Esophagus (tissue), 2 donors: ENCODE results near the gene TSPAN18. TPM values are rescaled to one million over a fixed set of nuclear protein-coding genes. Genes with fewer than 3 reads are reported as not detected.
A peak's percentile ranks its signal among the peaks of the same experiment; 100 is the strongest.

ENCODE experiments used
- H3K27ac ChIP-seq, 2 donors: one replicate each; pipeline ENCODE4 v1.5.1; 2013; ENCODE audit warnings: low read depth in 2 of 2, mild to moderate bottlenecking in 2 of 2, inconsistent platforms in 1 of 2, low read length in 1 of 2, moderate library complexity in 1 of 2
- H3K27me3 ChIP-seq, 2 donors: one replicate each; pipeline ENCODE4 v1.6.1; 2013; ENCODE audit warnings: low read length in 2 of 2, control low read depth in 1 of 2, mild to moderate bottlenecking in 1 of 2; ENCODE audit not compliant: insufficient read depth in 2 of 2, control insufficient read depth in 1 of 2
- H3K36me3 ChIP-seq, 2 donors: one replicate each; pipeline ENCODE4 v1.6.1; 2013; ENCODE audit warnings: low read length in 1 of 2; ENCODE audit not compliant: control insufficient read depth in 2 of 2, insufficient read depth in 2 of 2
- H3K4me1 ChIP-seq, 2 donors: one replicate each; pipeline ENCODE4 v1.6.1; 2013; ENCODE audit warnings: low read length in 1 of 2; ENCODE audit not compliant: control insufficient read depth in 2 of 2, insufficient read depth in 2 of 2
- H3K4me3 ChIP-seq, 2 donors: one replicate each; pipeline ENCODE4 v1.5.1; 2013; ENCODE audit warnings: low read length in 2 of 2, mild to moderate bottlenecking in 2 of 2, low read depth in 1 of 2, moderate library complexity in 1 of 2
- H3K9me3 ChIP-seq, 2 donors: one replicate each; pipeline ENCODE4 v1.6.1; 2013; ENCODE audit warnings: mild to moderate bottlenecking in 2 of 2, low read depth in 1 of 2, low read length in 1 of 2, moderate library complexity in 1 of 2; ENCODE audit not compliant: control insufficient read depth in 2 of 2, insufficient read depth in 1 of 2
- WGBS, 2 donors: extraction: QIAGEN DNeasy Blood & Tissue Kit; methylation state at CpG; one replicate each; pipeline ENCODE4 v1.1.7; 2013; 5-methylcytosine and 5-hydroxymethylcytosine counted together
- polyA plus RNA-seq, 2 donors: library from polyadenylated mRNA; stranded (reverse); fragments of 200-250 nt; gene quantifications; one replicate each; pipeline ENCODE4 v1.2.3, GENCODE V29; 2013
- donor health status: healthy with polysubstance abuse.
- donor health status: Bipolar disorder and iron deficiency.

TSPAN18 gene
- polyA plus RNA-seq, 2 donors, result 2.2 to 3.1 TPM

GRCh38 chr11:44832452-44832851 is 105.7 kb downstream of the TSPAN18 start:
- H3K27me3 ChIP-seq, result no peaks in the 10 kb centered on the region
- no peak overlapping the region for H3K4me3 ChIP-seq
- H3K9me3 ChIP-seq, result no peaks in the 10 kb centered on the region
- 79 to 81% methylated on average over 10 of the region's 10 CpGs for WGBS, 2 donors
- H3K4me1 ChIP-seq, result no peaks in the 10 kb centered on the region
- H3K36me3 ChIP-seq, result no peaks in the 10 kb centered on the region
- H3K27ac ChIP-seq, result no peak overlapping the region

GRCh38 chr11:44833221-44833876 is 106.6 kb downstream of the TSPAN18 start:
- H3K36me3 ChIP-seq, result no peaks in the 10 kb centered on the region
- H3K4me3 ChIP-seq, result no peak overlapping the region
- H3K9me3 ChIP-seq, result no peaks in the 10 kb centered on the region
- 65 to 67% methylated on average over 6 of the region's 6 CpGs for WGBS, 2 donors
- H3K27ac ChIP-seq, result peak overlapping the region in 1 of 2 donors; percentile 18
- no peaks in the 10 kb centered on the region for H3K27me3 ChIP-seq
- H3K4me1 ChIP-seq, result no peaks in the 10 kb centered on the region

- H3K27ac ChIP-seq, result peak overlapping the region; percentile 18 to 67
- H3K4me3 ChIP-seq, result no peak overlapping the region
- 28 to 33% methylated on average over 8 of the region's 8 CpGs for WGBS, 2 donors
- H3K27me3 ChIP-seq, result no peaks in the 10 kb centered on the region
- no peaks in the 10 kb centered on the region for H3K4me1 ChIP-seq
- H3K9me3 ChIP-seq, result no peaks in the 10 kb centered on the region
- H3K36me3 ChIP-seq, result no peaks in the 10 kb centered on the region
Observed at GRCh38 chr11:44833877-44834452, 107.2 kb downstream of the TSPAN18 start.

- H3K4me3 ChIP-seq, result no peak overlapping the region
- H3K9me3 ChIP-seq, result no peaks in the 10 kb centered on the region
- peak overlapping the region; percentile 43 to 71 for H3K27ac ChIP-seq
- no peaks in the 10 kb centered on the region for H3K4me1 ChIP-seq
- 54 to 64% methylated on average over 6 of the region's 6 CpGs for WGBS, 2 donors
- H3K36me3 ChIP-seq, result no peaks in the 10 kb centered on the region
- no peaks in the 10 kb centered on the region for H3K27me3 ChIP-seq
Observed at GRCh38 chr11:44834846-44835245, 108.1 kb downstream of the TSPAN18 start.

GRCh38 chr11:44835296-44835695 is 108.5 kb downstream of the TSPAN18 start:
- Histone ChIP-seq H3K36me3 (no peaks in the 10 kb centered on the region), H3K4me3 (no peak overlapping the region), H3K4me1 (no peaks in the 10 kb centered on the region), H3K9me3 (no peaks in the 10 kb centered on the region), H3K27ac (peak overlapping the region; percentile 43 to 71), H3K27me3 (no peaks in the 10 kb centered on the region)
- 57 to 81% methylated on average over 4 of the region's 4 CpGs for WGBS, 2 donors

GRCh38 chr11:44835938-44836337 is 109.2 kb downstream of the TSPAN18 start:
- peaks cover 0 to 1% of the 10 kb centered on the region in 2 donors for H3K4me1 ChIP-seq
- no peaks in the 10 kb centered on the region for H3K27me3 ChIP-seq
- no peak overlapping the region for H3K27ac ChIP-seq
- WGBS, 2 donors, result 69 to 76% methylated on average over 4 of the region's 4 CpGs
- H3K36me3 ChIP-seq, result no peaks in the 10 kb centered on the region
- H3K9me3 ChIP-seq, result no peaks in the 10 kb centered on the region
- no peak overlapping the region for H3K4me3 ChIP-seq

GRCh38 chr11:44837661-44838060 is 110.9 kb downstream of the TSPAN18 start:
- WGBS, 2 donors, result 76 to 77% methylated on average over 1 of the region's 1 CpG
- Histone ChIP-seq H3K36me3 (no peaks in the 10 kb centered on the region), H3K27me3 (no peaks in the 10 kb centered on the region), H3K4me3 (no peak overlapping the region), H3K9me3 (no peaks in the 10 kb centered on the region), H3K4me1 (peaks cover 0 to 2% of the 10 kb centered on the region in 2 donors), H3K27ac (no peak overlapping the region)

- Histone ChIP-seq H3K9me3 (no peaks in the 10 kb centered on the region), H3K4me3 (no peak overlapping the region), H3K27me3 (no peaks in the 10 kb centered on the region), H3K4me1 (peaks cover 0 to 2% of the 10 kb centered on the region in 2 donors), H3K36me3 (no peaks in the 10 kb centered on the region), H3K27ac (no peak overlapping the region)
- 72 to 73% methylated on average over 6 of the region's 6 CpGs for WGBS, 2 donors
Observed at GRCh38 chr11:44839458-44840084, 112.8 kb downstream of the TSPAN18 start.

GRCh38 chr11:44840085-44840478 is 113.3 kb downstream of the TSPAN18 start:
- Histone ChIP-seq H3K27me3 (no peaks in the 10 kb centered on the region), H3K4me1 (peaks cover 0 to 2% of the 10 kb centered on the region in 2 donors), H3K27ac (no peak overlapping the region), H3K4me3 (no peak overlapping the region), H3K36me3 (no peaks in the 10 kb centered on the region), H3K9me3 (no peaks in the 10 kb centered on the region)
- 55 to 61% methylated on average over 3 of the region's 3 CpGs for WGBS, 2 donors
